ENCODE data around the gene PSMD9. TPM values are rescaled to one million over a fixed set of nuclear protein-coding genes. Genes with fewer than 3 reads are reported as not detected.
A peak's percentile ranks its signal among the peaks of the same experiment; 100 is the strongest.

PSMD9 gene
- polyA plus RNA-seq, 1 experiment: 57.7 TPM

- TF ChIP-seq CTCF (IDR thresholded peaks at IDR 0.05; ENCODE audit: low read depth, low read length): no peak
- no peak overlapping the region for H3K4me3 ChIP-seq (ENCODE audit: low read depth, low read length)
- ChIA-PET POLR2A (no interaction called here), CTCF (interaction anchor here (0.7 to 1.6 kb wide), 2 partner anchors 10 to 104 kb away, joined by 3 to 10 read pairs; partner anchors contain the start of gene PSMD9)
- H3K27me3 ChIP-seq (ENCODE audit: control insufficient read depth, insufficient read depth, low read length): no peaks in the 10 kb centered on the region
- no peaks in the 10 kb centered on the region for H3K9me3 ChIP-seq (ENCODE audit: control insufficient read depth, insufficient read depth, low read length)
- DNase-seq (ENCODE audit: low read depth, low spot score): no peak
- H3K27ac ChIP-seq (ENCODE audit: low read depth, low read length): peak overlapping the region; percentile 21
Measured at GRCh38 chr12:121898287-121898686, 9.7 kb downstream of the PSMD9 start.

GRCh38 chr12:121899590-121899989, 11.0 kb downstream of the PSMD9 start:
- CTCF ChIA-PET: no interaction called here
- peak overlapping the region; percentile 39 for H3K27ac ChIP-seq (ENCODE audit: low read depth, low read length)

GRCh38 chr12:121903202-121903601, 14.6 kb downstream of the PSMD9 start:
- ChIA-PET CTCF (interaction anchor here (2.3 kb wide), 1 partner anchor 109 kb away, joined by 7 read pairs; the partner anchor contains the start of gene RHOF), POLR2A (no interaction called here)
- H3K4me3 ChIP-seq (ENCODE audit: low read depth, low read length): no peak overlapping the region
- no peak overlapping the region for H3K27ac ChIP-seq (ENCODE audit: low read depth, low read length)
- DNase-seq (ENCODE audit: low read depth, low spot score): no peak
- TF ChIP-seq CTCF (IDR thresholded peaks at IDR 0.05; ENCODE audit: low read depth, low read length): no peak
- no peaks in the 10 kb centered on the region for H3K27me3 ChIP-seq (ENCODE audit: control insufficient read depth, insufficient read depth, low read length)
- H3K9me3 ChIP-seq (ENCODE audit: control insufficient read depth, insufficient read depth, low read length): no peaks in the 10 kb centered on the region

More at GRCh38 chr12:121899590-121899989, 11.0 kb downstream of the PSMD9 start:
- DNase-seq (ENCODE audit: low read depth, low spot score): no peak
- H3K27me3 ChIP-seq (ENCODE audit: control insufficient read depth, insufficient read depth, low read length): no peaks in the 10 kb centered on the region
- POLR2A ChIA-PET: interaction anchor here (0.5 kb wide), 1 partner anchor 116 kb away, joined by 6 read pairs; no protein-coding TSS in a partner anchor
- H3K4me3 ChIP-seq (ENCODE audit: low read depth, low read length): no peak overlapping the region
- no peaks in the 10 kb centered on the region for H3K9me3 ChIP-seq (ENCODE audit: control insufficient read depth, insufficient read depth, low read length)
- TF ChIP-seq CTCF (IDR thresholded peaks at IDR 0.05; ENCODE audit: low read depth, low read length): no peak

- POLR2A ChIA-PET: no interaction called here
- H3K27me3 ChIP-seq (ENCODE audit: control insufficient read depth, insufficient read depth, low read length): no peaks in the 10 kb centered on the region
- H3K9me3 ChIP-seq (ENCODE audit: control insufficient read depth, insufficient read depth, low read length): no peaks in the 10 kb centered on the region
- H3K4me3 ChIP-seq (ENCODE audit: low read depth, low read length): no peak overlapping the region
- DNase-seq (ENCODE audit: low read depth, low spot score): no peak
- CTCF ChIA-PET: no interaction called here
- no peak overlapping the region for H3K27ac ChIP-seq (ENCODE audit: low read depth, low read length)
- no peak for TF ChIP-seq CTCF (IDR thresholded peaks at IDR 0.05; ENCODE audit: low read depth, low read length)
Measured at GRCh38 chr12:121905746-121906145, 17.2 kb downstream of the PSMD9 start.

- POLR2A ChIA-PET: no interaction called here
- no peak overlapping the region for H3K4me3 ChIP-seq (ENCODE audit: low read depth, low read length)
- H3K27me3 ChIP-seq (ENCODE audit: control insufficient read depth, insufficient read depth, low read length): no peaks in the 10 kb centered on the region
- H3K27ac ChIP-seq (ENCODE audit: low read depth, low read length): no peak overlapping the region
- DNase-seq (ENCODE audit: low read depth, low spot score): no peak
- no peak for TF ChIP-seq CTCF (IDR thresholded peaks at IDR 0.05; ENCODE audit: low read depth, low read length)
- no peaks in the 10 kb centered on the region for H3K9me3 ChIP-seq (ENCODE audit: control insufficient read depth, insufficient read depth, low read length)
- CTCF ChIA-PET: interaction anchor here (0.8 to 1.5 kb wide), 3 partner anchors 8 to 114 kb away, joined by 3 to 5 read pairs (median 3); partner anchors contain the start of gene CFAP251
Measured at GRCh38 chr12:121908702-121909101, 20.1 kb downstream of the PSMD9 start.
